Peyer's patch (tissue), 4 donors: ENCODE data around the gene ERAL1.

Experiments used
- POLR2A ChIP-seq, 2 donors: fragments of 450-650 bp; IDR thresholded peaks; one replicate each; pipeline ENCODE4 v1.5.1; 2017; ENCODE audit warnings: antibody characterized with exemption in 2 of 2, mild to moderate bottlenecking in 2 of 2, moderate library complexity in 2 of 2
- TF ChIP-seq, protein P1 (sequence below), 6 experiments: fragments of 450-650 bp in 4 of 6; fragments of 200-600 bp in 2 of 6; sonication (generic) in 1 of 6; IDR thresholded peaks; one replicate each; pipeline ENCODE4 v1.5.1; 2017 to 2019; ENCODE audit warnings: antibody characterized with exemption in 6 of 6, mild to moderate bottlenecking in 3 of 6, moderate library complexity in 1 of 6

DNA sequence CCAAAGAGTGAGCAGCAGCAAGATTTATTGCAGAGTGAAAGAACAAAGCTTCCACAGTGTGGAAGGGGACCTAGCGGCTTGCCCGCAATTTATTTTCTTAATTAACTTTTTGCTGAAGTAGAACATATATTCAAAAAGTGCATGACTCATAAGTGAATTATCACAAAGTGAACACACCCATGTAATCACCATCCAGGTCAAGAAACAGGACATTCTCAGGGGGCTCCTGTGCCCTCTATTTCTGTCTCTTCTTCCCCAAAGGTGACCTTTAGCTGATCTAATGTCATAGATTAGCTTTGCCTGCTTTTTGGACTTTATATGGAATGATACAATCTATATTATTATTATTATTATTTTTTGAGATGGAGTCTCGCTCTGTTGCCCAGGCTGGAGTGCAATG is 19.9 kb downstream of the ERAL1 start:
- no peak for TF ChIP-seq POLR2A (IDR thresholded peaks at IDR 0.05)
- TF ChIP-seq, protein P1, sequence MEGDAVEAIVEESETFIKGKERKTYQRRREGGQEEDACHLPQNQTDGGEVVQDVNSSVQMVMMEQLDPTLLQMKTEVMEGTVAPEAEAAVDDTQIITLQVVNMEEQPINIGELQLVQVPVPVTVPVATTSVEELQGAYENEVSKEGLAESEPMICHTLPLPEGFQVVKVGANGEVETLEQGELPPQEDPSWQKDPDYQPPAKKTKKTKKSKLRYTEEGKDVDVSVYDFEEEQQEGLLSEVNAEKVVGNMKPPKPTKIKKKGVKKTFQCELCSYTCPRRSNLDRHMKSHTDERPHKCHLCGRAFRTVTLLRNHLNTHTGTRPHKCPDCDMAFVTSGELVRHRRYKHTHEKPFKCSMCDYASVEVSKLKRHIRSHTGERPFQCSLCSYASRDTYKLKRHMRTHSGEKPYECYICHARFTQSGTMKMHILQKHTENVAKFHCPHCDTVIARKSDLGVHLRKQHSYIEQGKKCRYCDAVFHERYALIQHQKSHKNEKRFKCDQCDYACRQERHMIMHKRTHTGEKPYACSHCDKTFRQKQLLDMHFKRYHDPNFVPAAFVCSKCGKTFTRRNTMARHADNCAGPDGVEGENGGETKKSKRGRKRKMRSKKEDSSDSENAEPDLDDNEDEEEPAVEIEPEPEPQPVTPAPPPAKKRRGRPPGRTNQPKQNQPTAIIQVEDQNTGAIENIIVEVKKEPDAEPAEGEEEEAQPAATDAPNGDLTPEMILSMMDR (IDR thresholded peaks at IDR 0.05), result no peak
